ENCODE results near the gene FAM13C. TPM values are rescaled to one million over a fixed set of nuclear protein-coding genes. Genes with fewer than 3 reads are reported as not detected.

The FAM13C gene
- total RNA-seq, 3 donors from 2014 or later (not counting 1 experiment from before 2014, with no cell fraction given): not detected

DNA sequence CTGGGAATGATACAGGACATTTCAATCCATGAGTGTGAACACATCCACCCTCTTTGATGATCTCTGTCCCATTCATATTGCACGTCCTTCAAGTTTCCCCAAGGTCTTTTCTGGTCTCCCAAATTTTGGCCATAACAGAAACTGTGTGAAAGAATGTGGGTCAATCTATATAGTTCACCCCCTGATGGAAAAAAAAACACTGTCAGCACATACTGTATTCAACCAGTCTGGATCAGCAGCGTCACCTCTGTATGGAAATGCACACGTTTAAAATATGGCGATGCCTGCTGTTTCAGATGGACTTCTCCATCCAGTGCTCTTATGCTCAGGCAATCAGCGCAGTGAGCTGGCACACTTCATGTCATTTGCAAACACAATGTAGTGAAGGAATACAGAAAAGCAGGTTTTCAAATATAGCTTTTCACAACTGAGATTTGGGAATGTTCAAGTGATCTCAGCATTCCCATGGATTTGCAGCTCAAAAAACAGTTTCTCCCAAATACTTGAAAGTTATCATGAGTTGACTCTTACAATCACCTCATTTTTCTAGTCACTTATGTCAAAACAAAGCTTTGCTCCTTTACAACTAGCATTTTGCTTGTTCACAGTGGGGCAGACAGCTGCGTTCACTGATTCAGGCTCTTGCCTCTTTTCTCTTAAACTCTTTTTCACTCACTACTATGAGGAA lies 61.1 kb downstream of the FAM13C start:
- H3K27ac ChIP-seq (ENCODE audit: low read length): no peak overlapping the region
- no peaks in the 10 kb centered on the region for H3K27me3 Mint-ChIP-seq (ENCODE audit: low read depth in 2 of 2)
- no peak overlapping the region for H3K27ac Mint-ChIP-seq
- H3K4me1 Mint-ChIP-seq: no peaks in the 10 kb centered on the region
- H3K4me1 ChIP-seq (ENCODE audit: control insufficient read depth, insufficient read depth, low read length): no peaks in the 10 kb centered on the region
- intact Hi-C loops (cut with micrococcal nuclease): no loop called here
- no peak overlapping the region for H3K4me3 Mint-ChIP-seq
- H3K4me3 ChIP-seq (ENCODE audit: low read length): no peak overlapping the region
- no peaks in the 10 kb centered on the region for H3K27me3 ChIP-seq (ENCODE audit: control insufficient read depth, insufficient read depth, low read length)
- no peaks in the 10 kb centered on the region for H3K36me3 ChIP-seq (ENCODE audit: control insufficient read depth, insufficient read depth, low read length)
- H3K36me3 Mint-ChIP-seq: no peaks in the 10 kb centered on the region
- 90% methylated on average over 6 of the region's 6 CpGs for WGBS (ENCODE audit: insufficient coverage)
- DNase-seq (no peak), ATAC-seq (no peak)
- peaks cover 4% of the 10 kb centered on the region in 2 donors for H3K9me3 Mint-ChIP-seq
- TF ChIP-seq, protein P1, sequence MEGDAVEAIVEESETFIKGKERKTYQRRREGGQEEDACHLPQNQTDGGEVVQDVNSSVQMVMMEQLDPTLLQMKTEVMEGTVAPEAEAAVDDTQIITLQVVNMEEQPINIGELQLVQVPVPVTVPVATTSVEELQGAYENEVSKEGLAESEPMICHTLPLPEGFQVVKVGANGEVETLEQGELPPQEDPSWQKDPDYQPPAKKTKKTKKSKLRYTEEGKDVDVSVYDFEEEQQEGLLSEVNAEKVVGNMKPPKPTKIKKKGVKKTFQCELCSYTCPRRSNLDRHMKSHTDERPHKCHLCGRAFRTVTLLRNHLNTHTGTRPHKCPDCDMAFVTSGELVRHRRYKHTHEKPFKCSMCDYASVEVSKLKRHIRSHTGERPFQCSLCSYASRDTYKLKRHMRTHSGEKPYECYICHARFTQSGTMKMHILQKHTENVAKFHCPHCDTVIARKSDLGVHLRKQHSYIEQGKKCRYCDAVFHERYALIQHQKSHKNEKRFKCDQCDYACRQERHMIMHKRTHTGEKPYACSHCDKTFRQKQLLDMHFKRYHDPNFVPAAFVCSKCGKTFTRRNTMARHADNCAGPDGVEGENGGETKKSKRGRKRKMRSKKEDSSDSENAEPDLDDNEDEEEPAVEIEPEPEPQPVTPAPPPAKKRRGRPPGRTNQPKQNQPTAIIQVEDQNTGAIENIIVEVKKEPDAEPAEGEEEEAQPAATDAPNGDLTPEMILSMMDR (IDR thresholded peaks at IDR 0.05): no peak
- no peaks in the 10 kb centered on the region for H3K9me3 ChIP-seq (ENCODE audit: control insufficient read depth, insufficient read depth, low read length)

DNA sequence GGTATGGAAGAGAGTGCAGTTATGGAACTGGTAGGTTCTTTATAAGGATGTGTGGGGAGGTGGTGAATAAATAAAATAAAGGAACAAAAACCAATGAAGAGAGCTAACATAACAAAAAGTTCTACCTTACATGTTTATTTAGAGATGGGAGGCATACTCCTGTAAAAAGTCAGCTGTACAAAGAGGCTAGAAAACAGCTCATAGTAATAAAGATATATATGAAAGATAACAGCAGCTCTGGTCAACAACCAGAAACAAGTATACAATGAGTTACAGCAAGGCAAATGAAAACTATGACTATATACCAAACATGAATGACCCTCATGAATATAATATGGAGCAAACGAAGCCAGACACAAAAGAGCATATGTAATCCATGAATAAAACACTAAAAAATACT lies 62.0 kb downstream of the FAM13C start:
- H3K4me3 ChIP-seq (ENCODE audit: low read length): no peak overlapping the region
- Mint-ChIP-seq H3K27me3 (ENCODE audit: low read depth in 2 of 2) (no peaks in the 10 kb centered on the region), H3K9me3 (peaks cover 4% of the 10 kb centered on the region in 2 donors), H3K4me1 (no peaks in the 10 kb centered on the region), H3K27ac (no peak overlapping the region), H3K36me3 (no peaks in the 10 kb centered on the region), H3K4me3 (no peak overlapping the region)
- WGBS (ENCODE audit: insufficient coverage): no CpG with 5 or more reads among the region's 1 CpG
- H3K27me3 ChIP-seq (ENCODE audit: control insufficient read depth, insufficient read depth, low read length): no peaks in the 10 kb centered on the region
- H3K36me3 ChIP-seq (ENCODE audit: control insufficient read depth, insufficient read depth, low read length): no peaks in the 10 kb centered on the region
- TF ChIP-seq, protein P1 (IDR thresholded peaks at IDR 0.05): no peak
- no peaks in the 10 kb centered on the region for H3K9me3 ChIP-seq (ENCODE audit: control insufficient read depth, insufficient read depth, low read length)
- H3K4me1 ChIP-seq (ENCODE audit: control insufficient read depth, insufficient read depth, low read length): no peaks in the 10 kb centered on the region
- ATAC-seq (no peak), DNase-seq (no peak)
- intact Hi-C loops (cut with micrococcal nuclease): no loop called here
- no peak overlapping the region for H3K27ac ChIP-seq (ENCODE audit: low read length)

DNA sequence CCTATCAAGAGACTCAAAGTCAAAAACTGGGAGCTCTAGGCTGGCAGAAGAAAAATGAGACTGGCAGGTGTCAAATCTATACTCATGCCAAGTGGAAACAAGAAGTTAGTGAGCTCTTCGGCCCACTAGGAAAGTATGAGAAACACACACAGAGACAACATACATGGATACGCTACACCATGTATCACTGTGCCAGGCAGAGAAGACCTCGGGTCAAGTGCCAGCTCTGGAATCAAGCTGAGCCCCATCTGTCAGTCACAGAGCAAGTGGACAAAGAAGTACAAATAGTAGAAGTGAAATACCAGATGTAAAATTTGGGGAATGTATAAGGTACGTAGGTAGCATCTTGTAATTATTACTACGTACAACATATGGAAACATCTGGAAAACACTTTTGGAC lies 62.4 kb downstream of the FAM13C start:
- H3K9me3 ChIP-seq (ENCODE audit: control insufficient read depth, insufficient read depth, low read length): no peaks in the 10 kb centered on the region
- H3K36me3 ChIP-seq (ENCODE audit: control insufficient read depth, insufficient read depth, low read length): no peaks in the 10 kb centered on the region
- TF ChIP-seq, protein P1 (IDR thresholded peaks at IDR 0.05): no peak
- Mint-ChIP-seq H3K27me3 (ENCODE audit: low read depth in 2 of 2) (no peaks in the 10 kb centered on the region), H3K4me3 (no peak overlapping the region), H3K4me1 (no peaks in the 10 kb centered on the region), H3K36me3 (no peaks in the 10 kb centered on the region), H3K27ac (no peak overlapping the region), H3K9me3 (peaks cover 4% of the 10 kb centered on the region in 2 donors)
- H3K4me3 ChIP-seq (ENCODE audit: low read length): no peak overlapping the region
- H3K4me1 ChIP-seq (ENCODE audit: control insufficient read depth, insufficient read depth, low read length): no peaks in the 10 kb centered on the region
- DNase-seq (no peak), ATAC-seq (no peak)
- intact Hi-C loops (cut with micrococcal nuclease): no loop called here
- WGBS (ENCODE audit: insufficient coverage): 84% methylated on average over 5 of the region's 5 CpGs
- no peak overlapping the region for H3K27ac ChIP-seq (ENCODE audit: low read length)
- H3K27me3 ChIP-seq (ENCODE audit: control insufficient read depth, insufficient read depth, low read length): no peaks in the 10 kb centered on the region

DNA sequence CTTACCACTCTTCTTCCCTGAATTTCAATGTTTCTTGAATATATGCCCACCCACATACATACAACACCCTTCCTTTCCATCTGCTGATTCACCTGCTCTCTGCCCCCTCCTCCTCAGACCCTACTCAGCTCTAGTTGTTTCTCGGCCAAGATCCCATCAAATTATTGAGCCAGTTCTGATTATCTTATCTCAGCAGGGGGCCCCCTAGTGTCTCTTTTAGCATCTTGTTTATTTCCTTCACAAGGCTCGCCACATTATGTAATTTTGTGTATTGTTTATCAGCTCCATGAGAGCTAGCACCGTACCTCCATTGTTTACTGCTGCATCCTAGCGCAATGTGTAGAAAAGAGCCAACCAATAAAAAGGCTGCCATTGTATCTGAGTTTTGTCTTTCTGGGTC lies 71.9 kb downstream of the FAM13C start:
- H3K27me3 ChIP-seq (ENCODE audit: control insufficient read depth, insufficient read depth, low read length): no peaks in the 10 kb centered on the region
- H3K27ac ChIP-seq (ENCODE audit: low read length): no peak overlapping the region
- H3K4me1 ChIP-seq (ENCODE audit: control insufficient read depth, insufficient read depth, low read length): no peaks in the 10 kb centered on the region
- TF ChIP-seq, protein P1 (IDR thresholded peaks at IDR 0.05): no peak
- Mint-ChIP-seq H3K4me1 (no peaks in the 10 kb centered on the region), H3K4me3 (no peak overlapping the region), H3K36me3 (no peaks in the 10 kb centered on the region), H3K9me3 (peaks cover 0 to 4% of the 10 kb centered on the region in 2 donors), H3K27ac (no peak overlapping the region), H3K27me3 (ENCODE audit: low read depth in 2 of 2) (no peaks in the 10 kb centered on the region)
- H3K4me3 ChIP-seq (ENCODE audit: low read length): no peak overlapping the region
- DNase-seq (no peak), ATAC-seq (no peak)
- intact Hi-C loops (cut with micrococcal nuclease): no loop called here
- H3K9me3 ChIP-seq (ENCODE audit: control insufficient read depth, insufficient read depth, low read length): no peaks in the 10 kb centered on the region
- H3K36me3 ChIP-seq (ENCODE audit: control insufficient read depth, insufficient read depth, low read length): no peaks in the 10 kb centered on the region
- 86% methylated on average over 4 of the region's 4 CpGs for WGBS (ENCODE audit: insufficient coverage)

All from natural killer cell (primary cell).